OCI-LY1 (cell line): ENCODE results near the gene ZFX.

Experiments used
- EZH2 ChIP-seq: fragments of 200-600 bp; sonication (generic), shearing (Covaris generic); IDR thresholded peaks from 2 replicates; pipeline ENCODE4 v1.8.0; 2017; ENCODE audit warnings: borderline replicate concordance, mixed run types, mild to moderate bottlenecking, antibody characterized with exemption, low read length, moderate library complexity, mixed read lengths
- TF ChIP-seq, protein P1 (sequence below): fragments of 200-600 bp; sonication (generic), shearing (Covaris generic); IDR thresholded peaks from 2 replicates; pipeline ENCODE4 v1.5.1; 2017; ENCODE audit warnings: mild to moderate bottlenecking, antibody characterized with exemption, low read length, moderate library complexity, mixed read lengths

DNA sequence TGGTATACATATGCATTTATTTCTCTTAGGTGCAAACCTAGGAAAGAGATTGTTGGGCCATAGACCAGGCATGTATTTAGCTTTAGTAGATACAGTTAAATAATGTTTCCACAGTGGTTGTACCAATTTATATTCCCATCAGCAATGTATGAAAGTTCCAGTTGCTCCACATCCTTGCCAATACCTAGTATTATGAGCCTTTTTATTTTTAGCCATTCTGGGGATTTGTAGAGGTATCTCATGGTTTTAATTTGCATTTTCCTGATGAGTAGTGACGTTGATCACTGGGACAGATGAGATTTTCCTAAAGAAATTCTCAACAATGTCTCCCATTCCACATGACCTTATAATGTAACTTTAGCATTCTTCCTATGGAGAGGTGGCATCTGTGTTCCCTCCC is 107.5 kb downstream of the ZFX start:
- TF ChIP-seq, protein P1, sequence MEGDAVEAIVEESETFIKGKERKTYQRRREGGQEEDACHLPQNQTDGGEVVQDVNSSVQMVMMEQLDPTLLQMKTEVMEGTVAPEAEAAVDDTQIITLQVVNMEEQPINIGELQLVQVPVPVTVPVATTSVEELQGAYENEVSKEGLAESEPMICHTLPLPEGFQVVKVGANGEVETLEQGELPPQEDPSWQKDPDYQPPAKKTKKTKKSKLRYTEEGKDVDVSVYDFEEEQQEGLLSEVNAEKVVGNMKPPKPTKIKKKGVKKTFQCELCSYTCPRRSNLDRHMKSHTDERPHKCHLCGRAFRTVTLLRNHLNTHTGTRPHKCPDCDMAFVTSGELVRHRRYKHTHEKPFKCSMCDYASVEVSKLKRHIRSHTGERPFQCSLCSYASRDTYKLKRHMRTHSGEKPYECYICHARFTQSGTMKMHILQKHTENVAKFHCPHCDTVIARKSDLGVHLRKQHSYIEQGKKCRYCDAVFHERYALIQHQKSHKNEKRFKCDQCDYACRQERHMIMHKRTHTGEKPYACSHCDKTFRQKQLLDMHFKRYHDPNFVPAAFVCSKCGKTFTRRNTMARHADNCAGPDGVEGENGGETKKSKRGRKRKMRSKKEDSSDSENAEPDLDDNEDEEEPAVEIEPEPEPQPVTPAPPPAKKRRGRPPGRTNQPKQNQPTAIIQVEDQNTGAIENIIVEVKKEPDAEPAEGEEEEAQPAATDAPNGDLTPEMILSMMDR, result no peak
- no peak for TF ChIP-seq EZH2
